GM18907 (cell line): ENCODE measurements around the gene ACOX3.

Source experiments
- ATAC-seq: cut with Tn5 transposase; IDR thresholded peaks from one replicate; pipeline ENCODE4 v1.9.1; 2021; ENCODE audit warnings: mild to moderate bottlenecking, moderate library complexity; ENCODE audit not compliant: unreplicated experiment

Gene ACOX3

DNA sequence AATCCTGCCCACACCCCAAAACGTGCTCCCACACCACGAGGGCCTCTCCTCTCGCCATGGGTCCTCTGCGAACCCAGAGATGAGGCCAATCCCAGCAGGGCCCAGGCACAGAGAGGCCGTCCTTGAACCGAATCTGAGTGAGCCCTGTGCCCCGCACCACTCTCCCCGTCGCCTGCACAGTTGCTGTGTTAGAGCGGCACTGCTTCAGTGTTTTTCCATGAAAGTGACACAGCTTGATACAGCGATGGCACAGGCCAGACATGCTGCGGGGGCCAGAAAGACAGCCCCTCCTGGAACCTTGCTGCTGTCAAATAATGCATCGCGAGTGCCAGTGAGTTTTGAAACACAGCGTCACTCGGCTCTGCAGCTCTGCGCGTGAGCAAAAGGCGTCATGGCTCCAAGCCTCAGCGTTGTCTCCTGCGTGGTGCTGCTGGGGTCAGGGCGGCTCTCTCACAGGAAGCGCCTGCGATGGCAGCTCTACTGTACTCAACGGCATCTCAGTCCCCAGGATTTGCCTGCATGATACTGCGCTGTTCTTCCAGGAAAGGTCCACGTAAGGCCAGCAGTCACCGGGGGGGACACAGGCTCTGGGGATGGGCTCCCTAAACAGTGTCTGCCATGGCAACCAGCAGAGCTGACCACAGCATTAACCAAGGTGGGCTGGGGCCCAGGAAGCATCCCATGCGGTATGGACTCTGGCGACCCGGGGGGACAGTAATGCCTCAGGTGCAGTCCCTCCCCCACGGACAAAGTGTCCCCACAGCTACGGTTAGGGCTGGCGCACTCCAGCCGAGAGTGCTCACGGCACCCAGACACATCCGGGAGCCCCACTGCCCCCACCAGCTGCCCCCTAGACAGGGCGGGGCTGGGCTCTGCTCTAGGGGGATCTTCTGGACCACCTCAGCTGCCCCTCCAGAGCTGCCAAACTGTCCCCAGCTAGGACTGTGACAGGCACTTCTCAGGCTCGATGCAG is 63.1 kb downstream of the ACOX3 start:
- ATAC-seq = no peak

DNA sequence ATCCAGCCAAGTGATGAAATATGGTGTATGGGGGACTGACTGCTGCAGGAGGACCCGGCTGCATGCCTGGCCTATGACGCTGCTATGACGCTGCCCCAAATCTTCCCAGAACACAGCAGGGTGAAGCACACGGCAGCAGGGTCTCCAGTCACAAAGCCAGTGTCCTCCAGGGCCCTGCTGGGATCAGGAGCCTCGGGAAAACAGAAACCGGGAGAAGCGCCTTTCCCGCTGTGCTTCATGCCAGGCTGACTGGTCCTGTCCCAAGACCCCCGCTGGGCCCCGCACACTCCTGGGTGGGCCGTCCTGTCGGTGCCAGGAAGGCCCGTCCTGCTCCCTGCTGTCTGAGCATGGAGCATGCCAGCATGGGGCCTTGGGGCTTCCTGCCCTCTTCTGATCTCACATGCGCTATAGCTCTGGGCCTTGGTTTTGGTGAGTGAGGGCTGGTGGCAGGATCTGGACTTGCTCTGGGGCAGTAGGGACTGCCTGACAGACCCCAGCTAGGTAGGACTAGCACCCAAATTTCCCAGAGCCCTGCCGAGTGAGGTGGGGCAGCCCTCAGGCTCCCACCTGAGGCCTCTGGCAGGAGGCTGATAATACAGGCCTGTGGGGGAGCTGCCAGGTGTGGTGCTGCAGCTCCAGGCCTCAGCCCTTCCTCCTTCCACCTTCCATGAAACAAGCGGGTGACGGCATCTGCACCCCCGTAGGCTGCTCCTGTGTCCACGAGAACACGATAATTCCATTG is 64.0 kb downstream of the ACOX3 start:
- ATAC-seq = no peak

DNA sequence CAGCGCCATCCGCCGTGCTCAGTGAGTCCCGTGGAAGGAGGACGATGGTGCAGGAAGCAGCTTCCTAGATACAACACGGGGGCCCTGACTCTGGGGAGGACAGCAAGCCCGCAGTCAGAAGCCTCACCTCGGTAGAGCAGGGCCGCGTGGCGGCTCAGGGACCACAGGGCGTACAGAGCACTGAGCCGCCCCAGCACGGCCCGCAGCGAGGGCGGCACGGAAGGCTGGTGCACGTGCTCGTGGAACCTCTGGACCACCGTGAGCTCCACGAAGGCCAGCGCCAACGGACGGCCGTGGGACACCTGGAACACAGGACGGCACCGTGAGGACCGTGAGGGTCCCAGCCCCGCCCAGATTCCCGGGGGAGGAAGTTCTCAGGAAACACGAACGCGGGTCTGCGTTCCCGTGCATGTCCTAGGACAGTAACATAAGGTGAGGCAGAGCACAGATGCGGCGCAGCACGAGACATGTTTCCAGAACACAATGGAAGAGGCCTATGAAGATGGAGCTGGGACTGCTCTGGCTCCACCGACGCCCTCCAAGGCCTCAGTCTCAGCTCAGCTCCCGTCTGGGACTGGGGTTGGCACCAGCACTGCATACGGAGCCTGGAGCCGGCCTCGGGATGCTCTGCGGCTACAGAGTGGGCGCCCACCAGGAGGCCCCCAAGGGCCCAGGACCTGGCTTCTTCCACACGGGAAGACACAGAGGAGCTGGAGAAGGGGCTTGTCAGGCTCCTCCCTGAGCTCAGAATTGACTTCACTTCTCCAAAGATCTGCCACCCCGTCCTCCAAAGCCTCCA is 65.5 kb downstream of the ACOX3 start:
- no peak for ATAC-seq

DNA sequence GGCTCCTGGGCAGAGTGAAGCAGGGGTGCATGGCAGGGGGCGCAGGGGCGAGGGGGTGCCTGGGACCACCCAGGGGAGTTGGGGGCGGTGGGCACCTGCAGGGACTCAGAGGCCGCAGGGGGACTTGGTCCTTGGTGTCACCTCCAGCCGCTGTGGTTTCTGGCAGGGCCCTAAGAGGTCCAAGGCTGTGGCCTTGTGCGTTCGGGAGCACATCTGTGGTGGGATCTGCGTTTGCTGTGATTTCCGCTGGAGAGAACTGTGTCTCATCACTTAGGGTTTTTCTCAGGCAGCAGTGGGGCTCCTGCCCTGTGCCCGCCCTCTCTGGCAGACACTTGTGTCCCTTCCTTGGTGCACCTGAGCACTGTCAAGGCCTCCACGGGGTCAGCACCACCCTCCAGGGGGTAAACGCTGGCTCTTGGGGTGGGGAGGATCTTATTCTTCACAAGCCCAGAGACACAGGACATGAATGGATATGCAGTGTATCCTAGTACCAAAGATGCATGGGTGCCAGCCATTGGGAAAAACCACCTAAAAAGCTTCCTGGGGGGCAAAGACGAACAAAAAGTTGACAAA is 66.5 kb downstream of the ACOX3 start:
- ATAC-seq = no peak

DNA sequence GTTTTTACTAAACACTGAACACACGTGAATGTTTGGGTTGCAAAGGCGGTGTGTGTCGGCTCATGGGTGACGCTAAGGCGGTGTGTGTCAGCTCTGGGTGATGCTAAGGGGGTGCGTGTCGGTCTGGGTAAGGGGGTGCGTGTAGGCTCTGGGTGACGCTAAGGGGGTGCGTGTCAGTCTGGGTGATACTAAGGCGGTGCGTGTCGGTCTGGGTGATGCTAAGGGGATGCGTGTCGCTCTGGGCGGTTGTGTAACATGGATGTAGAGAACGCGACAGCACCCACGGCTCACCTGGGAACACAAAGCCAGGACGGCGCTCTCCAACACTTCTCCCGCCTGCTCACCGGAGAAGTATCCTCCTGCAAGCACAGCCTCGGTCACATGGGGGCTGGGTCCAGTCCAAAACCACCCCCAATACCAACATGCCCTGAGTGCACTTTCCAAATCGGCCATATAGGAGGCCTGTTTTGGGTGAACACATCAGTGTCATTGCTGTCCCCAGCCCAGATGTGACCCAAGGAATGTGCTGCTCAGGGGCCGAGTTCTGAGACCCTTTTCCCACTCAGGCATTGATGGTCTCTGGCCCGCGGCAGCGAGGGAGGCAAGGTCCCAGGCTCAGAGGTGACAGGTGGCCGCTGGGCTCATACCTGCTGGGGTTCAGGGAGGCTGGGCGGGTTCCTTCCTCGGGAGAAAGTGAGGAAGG is 67.1 kb downstream of the ACOX3 start:
- no peak for ATAC-seq

DNA sequence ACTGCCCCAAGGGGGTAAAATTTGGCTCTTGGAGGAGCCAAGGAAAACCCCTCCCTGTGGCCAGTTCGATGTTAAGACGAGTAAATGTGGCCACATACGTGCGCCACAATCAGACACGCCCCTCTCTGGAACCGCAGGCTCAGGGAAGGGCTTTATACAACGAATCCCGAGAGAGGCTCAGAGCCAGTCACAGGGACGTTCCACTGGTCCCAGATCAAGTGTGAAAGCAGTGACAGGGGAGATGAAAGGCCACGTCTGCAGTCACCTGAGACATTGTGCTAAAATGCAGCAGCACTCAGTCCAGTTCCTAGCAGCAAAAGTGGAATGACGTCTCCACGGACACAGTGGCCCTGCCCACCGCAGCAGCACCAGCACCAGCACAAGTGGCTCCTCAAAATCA is 68.0 kb downstream of the ACOX3 start:
- ATAC-seq = no peak

DNA sequence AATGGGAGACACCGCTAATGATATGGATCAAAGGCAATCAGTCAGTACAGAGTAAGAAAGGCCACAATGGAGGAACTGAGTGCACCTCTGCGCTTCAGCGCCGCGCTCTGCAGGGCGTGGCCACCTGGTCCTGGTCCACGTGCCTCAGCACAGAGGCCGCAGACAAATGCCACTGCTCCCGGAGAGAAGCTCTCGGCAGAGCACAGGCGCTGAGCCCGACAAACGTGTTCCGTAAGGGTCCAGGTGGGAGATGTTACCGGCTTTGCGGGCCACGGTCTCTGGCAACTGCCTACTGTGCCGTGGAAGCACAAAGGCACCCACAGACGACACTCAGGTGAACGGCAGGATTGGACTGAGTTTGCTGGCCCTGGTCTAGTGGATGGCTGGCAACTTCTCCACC is 68.9 kb downstream of the ACOX3 start:
- ATAC-seq = no peak

DNA sequence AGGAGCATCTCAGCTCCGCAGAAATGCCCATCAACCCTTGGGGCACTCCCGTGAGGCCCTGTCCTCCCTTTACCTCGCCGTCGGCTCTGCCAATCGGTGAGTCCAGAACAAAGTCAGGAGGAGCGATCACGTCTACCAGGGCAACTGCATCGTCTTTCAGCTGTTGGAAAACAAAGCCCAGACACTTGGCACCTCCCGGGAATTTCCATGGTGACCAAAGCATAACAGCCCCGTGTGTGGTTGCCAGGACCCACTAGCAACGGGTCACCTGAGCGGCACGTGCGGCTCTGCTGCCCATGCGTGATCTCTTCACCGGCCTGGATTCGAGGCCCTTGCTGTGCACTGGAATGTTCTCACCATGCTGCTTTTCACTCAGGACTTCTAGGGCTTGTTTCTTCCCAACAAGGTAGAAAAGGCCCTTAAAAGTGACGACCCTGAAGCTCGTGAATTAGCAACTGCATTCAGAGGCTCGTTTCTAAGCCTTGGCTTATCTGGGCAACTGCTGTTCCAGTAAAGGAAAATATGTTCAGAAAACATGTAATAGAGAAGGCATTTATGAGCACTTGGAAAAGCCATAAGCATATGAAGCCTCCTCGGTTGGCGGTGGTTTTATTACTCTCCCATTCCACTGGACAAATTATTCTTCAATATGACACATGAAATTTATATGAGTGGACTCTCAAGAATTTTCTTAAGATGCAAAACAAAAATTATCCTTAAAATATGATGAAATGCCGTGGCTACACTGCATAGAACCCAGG is 69.5 kb downstream of the ACOX3 start:
- ATAC-seq = no peak

DNA sequence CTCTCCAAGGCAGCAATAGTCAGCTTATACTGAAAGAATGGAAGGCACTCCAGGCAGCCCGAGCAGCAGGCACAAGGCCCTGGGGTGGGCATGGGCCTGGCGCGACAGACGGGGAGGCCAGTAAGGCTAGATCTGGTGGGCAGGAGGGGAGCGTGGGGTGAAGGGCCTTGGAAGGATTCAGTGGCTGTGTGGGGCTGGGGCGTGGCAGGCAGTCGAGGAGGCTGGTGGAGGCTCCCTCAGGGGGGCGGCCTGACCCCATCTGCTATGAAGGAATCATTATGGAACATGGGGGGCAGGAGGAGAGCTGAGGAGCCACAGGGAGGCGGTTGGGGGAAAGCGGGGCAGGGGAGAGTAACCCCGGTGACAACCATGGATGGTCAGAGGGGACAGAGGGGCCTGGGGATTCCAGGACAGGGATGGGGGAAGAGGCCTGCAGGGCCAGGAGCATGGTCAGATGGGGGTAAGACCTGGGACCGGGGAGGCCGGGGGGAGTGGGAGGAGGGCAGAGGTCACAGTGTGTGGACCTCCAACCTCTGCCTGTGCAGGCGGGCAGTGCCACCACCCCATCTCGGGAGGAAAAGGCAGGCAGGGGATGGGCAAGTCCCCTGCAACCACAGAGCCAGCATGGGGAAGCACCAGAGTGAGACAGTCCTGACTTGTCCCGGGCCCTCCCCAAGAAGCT is 70.3 kb downstream of the ACOX3 start:
- ATAC-seq = no peak

DNA sequence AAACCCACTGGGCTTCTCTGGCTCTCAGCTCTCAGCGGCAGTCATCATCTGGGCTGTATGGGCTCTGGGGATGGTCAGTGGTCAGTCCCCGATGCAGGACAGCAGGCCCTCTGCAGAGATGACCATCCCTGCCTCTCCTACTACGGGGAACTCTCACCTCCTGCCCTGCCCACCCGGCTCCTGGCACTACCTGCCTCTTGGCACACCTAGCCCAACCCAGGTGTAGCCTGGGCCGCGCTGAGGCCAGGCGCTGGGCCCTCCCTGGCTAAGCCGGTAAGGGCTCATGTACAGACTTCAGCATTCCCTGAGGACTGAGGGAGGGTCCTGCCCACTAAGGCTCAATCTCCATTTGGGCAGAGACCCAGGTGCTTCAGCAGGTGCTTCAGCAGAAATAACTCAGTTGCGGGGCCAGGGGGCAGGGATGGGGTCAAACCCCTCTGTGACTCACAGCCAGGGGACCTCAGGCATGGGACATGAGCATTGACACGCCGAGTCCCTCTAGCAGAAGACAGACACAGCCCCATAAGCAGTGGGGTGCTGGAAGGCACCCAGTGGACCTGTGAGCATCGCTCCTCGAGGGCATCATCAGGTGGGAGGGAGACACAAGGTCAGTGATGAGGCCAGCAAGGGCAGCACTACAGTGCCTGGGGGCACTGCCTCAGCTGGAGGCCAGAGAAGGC is 71.0 kb downstream of the ACOX3 start:
- ATAC-seq = no peak

DNA sequence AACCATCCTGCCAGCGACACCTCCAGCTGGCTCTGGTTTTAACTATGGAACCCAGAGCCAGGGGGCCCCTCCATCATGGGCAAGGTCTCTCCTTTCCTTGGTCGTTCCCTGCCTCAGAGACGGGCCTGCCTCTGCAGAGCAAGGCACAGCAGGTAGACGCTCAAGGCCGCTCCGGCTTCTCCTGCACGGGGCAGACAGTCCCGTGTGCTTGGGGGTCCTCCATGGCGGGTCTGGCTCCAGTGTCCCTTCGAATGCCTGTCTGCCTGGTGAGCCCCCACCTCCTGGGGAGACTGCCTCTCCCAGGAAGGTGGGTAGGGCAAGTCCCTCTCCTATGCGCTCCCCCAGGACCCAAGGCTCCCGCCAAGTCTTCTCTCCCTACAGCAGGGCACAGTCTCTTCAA is 71.5 kb downstream of the ACOX3 start:
- no peak for ATAC-seq

DNA sequence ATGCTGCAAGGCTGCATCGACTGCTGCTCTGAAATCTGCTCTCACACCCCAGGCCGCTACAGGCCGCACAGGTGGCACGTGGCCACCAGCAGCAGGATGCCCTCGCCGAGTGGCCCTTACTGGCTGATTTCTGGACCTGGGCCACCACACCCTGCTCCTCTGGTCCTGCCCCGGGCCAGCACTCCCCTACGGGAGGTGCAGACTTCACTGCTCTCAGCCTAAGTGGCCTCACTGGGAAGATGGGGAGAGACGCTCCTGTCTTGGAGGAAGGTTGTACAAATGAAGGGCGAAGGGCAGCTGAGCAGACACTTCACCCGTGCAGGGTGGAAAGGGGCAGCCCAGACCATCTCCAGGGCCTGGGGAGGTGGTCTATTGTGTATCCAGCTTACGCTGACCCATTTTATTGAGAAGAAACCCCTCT is 72.5 kb downstream of the ACOX3 start:
- ATAC-seq = no peak

DNA sequence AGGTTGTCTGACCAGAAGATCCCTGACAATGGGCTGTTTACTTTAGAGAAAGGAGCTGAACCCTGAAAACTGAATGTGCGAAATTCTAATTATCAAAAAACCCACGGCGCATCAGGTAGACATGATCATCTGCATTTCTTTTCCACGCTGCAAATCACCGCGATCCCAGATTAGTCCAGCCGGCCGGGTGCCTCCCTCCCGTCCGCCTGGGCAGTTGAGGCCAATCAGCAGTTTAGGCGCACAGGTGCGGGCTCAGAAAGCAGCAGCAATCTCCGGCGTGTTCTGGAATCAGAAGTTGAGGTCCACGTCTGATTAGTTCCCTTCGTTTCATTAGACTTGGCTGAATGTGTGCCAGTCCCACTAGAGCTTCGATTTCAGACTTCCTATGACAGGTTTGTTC is 73.9 kb downstream of the ACOX3 start:
- ATAC-seq = no peak

DNA sequence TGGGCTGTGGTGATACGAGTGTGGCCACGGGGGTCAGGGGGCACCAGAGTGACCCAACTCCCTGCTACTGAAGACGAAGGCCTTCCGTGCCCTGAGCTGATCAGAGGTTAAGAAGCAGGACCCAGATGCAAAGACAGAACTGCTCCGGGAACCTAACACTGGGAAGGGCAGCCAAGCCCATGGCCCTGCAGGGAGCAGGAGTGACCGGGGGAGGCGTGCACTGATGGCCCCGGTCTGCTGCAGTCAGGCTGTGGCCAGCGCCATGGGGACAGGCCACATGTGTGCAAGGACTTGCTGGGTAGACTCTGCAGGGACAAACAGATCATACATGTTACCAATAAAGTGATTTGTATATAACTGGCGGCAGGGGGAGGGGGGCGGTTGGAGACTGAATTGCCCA is 74.6 kb downstream of the ACOX3 start:
- no peak for ATAC-seq

DNA sequence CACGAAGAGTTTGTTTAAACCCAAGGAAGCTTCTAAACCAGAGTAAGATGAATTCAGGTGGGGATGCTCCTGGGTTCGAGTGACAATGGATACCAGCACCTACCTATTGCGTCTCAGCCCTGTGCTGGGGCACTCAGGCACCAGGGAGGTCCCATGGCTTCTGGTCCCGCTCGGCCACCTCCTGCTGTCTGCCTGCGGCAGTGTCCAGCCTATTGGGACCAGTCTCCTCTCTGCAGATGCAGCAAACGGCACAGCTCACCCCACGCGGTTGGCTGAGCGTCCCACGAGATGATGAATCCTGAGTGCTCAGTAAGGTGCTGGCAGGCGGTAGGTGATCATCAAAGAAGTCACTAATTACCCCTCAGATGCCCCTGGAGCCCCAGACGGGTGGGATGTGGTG is 75.2 kb downstream of the ACOX3 start:
- no peak for ATAC-seq

DNA sequence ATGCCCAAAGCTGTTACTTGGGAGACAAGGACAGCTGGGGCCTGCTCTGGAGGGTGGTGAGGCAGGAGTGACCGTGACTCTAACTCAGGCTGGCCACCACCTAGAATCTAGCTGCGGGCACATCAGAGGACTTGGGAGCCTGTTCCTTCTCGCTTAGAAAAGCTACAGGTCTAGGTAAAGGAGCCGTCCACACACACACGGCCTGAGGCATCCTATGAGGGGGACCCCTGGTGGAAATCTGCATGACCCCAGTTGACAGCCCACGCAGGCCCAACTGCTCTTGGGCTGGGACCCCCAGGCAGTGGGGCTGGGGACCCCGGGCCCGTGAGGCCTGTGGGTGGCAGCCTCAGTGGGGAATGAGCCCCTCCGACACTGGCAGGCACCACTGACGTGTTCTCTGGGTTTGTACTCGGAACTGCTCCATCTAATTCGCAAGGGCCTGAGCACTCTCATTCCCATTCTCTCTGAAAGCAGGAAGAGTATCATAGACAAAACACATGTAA is 75.6 kb downstream of the ACOX3 start:
- ATAC-seq = no peak

DNA sequence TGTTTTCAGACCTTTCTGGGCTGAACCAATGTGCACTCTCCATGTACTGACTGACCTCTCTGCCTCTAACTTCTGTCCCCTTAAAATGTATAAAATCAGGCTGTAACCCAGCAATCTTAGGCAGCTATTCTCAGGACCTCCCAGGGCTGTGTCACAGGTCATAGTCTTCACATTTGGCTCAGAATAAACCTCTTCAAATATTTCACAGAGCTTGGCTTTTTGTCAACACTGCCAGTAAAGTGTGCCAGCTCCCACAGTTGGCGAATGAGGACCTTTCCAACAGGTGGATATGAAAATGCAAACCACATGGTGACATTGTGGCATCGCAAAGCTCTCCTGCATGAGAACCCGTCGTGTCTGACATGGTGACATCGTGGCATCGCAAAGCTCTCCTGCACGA is 76.4 kb downstream of the ACOX3 start:
- no peak for ATAC-seq

DNA sequence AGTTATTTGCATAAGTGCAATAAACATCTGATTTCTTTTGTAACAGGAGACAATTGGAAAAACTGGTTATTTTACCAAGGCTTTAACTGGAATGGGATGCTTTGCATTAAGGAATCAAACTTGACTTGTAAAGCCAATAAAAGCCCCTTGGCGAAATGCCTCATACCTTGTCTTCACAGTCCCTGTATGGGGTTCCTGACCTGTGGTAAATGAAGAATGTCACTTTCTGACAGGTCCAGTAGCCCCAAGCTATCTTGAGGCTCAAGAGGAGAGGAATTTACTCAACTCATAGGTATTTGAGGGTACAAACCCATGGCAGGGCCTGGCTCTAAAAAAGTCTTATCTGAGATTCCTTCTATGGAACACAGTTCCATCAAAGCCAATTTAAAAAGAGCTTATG is 78.0 kb downstream of the ACOX3 start:
- ATAC-seq = no peak
